ENCODE data around the gene RNF38.

DNA sequence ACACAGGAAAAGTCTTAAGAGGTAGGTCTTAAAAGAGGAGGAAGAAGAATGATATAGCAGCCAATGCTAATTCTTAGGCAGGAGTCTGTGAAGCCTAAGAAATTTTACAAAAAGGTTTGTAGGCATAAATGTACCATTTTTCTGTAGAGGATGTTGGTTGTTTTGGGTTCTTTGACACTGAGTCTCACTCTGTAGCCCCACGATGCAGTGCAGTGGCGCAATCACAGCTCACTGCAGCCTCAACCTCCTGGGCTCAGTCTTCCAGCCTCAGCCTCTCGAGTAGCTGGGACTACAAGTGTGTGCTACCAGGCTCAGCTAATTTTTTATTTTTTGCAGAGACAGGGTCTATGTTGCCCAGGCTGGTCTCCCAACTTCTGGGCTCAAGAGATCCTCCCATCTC, 37.7 kb upstream of the RNF38 start:
- no peak for TF ChIP-seq POU6F1 (CRISPR knock-in tag; IDR thresholded peaks at IDR 0.05; ENCODE audit: borderline replicate concordance, low read depth)
- no peak for TF ChIP-seq ZFP30 (CRISPR knock-in tag; IDR thresholded peaks at IDR 0.05)
- TF ChIP-seq TOX (CRISPR knock-in tag; IDR thresholded peaks at IDR 0.05; ENCODE audit: borderline replicate concordance), result no peak
- no peak for TF ChIP-seq ZNF70 (CRISPR knock-in tag; IDR thresholded peaks at IDR 0.05)
- no peak for TF ChIP-seq PATZ1 (CRISPR knock-in tag; IDR thresholded peaks at IDR 0.05; ENCODE audit: borderline replicate concordance)
- TF ChIP-seq, protein P1, sequence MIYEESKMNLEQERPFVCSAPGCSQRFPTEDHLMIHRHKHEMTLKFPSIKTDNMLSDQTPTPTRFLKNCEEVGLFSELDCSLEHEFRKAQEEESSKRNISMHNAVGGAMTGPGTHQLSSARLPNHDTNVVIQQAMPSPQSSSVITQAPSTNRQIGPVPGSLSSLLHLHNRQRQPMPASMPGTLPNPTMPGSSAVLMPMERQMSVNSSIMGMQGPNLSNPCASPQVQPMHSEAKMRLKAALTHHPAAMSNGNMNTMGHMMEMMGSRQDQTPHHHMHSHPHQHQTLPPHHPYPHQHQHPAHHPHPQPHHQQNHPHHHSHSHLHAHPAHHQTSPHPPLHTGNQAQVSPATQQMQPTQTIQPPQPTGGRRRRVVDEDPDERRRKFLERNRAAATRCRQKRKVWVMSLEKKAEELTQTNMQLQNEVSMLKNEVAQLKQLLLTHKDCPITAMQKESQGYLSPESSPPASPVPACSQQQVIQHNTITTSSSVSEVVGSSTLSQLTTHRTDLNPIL (CRISPR knock-in tag; IDR thresholded peaks at IDR 0.05; ENCODE audit: low read depth), result no peak
- no peak for TF ChIP-seq ARNTL (CRISPR knock-in tag; IDR thresholded peaks at IDR 0.05; ENCODE audit: borderline replicate concordance, low read depth)
- no peak for TF ChIP-seq GLIS3 (CRISPR knock-in tag; IDR thresholded peaks at IDR 0.05)

All from SK-N-SH treated with all-trans-retinoic acid at 6 μM for 48 hours (cell line).